Stimulated activated CD4-positive, alpha-beta T cell treated with anti-CD3 and anti-CD28 coated beads, TNF-alpha, amount 100 ng/mL, for 4 hours (primary cell): Measurements from ENCODE around the gene ABI1.
A peak's percentile ranks its signal among the peaks of the same experiment; 100 is the strongest.
"Not testable (repeated sequence)": the region's sequence is repeated elsewhere in the genome, so short reads cannot be mapped to it uniquely, and the experiment has no call there.

Source experiments
- DNase-seq, 3 experiments: peaks; one replicate each; pipeline ENCODE4 v3.0.0-alpha.2; 2020; ENCODE audit warnings: low read depth in 3 of 3

ABI1 gene

GRCh38 chr10:26860443-26861204 lies at the start of gene ABI1:
Gene ABI1 (minus strand): TSS chr10:26860958. CDS start chr10:26860863, 95 bp downstream.
- peak; percentile 89 to 98 (median 97) for DNase-seq

GRCh38 chr10:26909753-26910152 lies 49.0 kb upstream of the ABI1 start:
- no peak for DNase-seq

GRCh38 chr10:26905253-26905781 lies 44.6 kb upstream of the ABI1 start:
- DNase-seq: not testable (repeated sequence)

- DNase-seq: no peak
These were observed 42.9 kb upstream of the ABI1 start for GRCh38 chr10:26903431-26904217.

- not testable (repeated sequence) for DNase-seq
These were observed 31.7 kb upstream of the ABI1 start for GRCh38 chr10:26892306-26892923.

- DNase-seq: no peak
These were observed 30.2 kb upstream of the ABI1 start for GRCh38 chr10:26890956-26891355.

- no peak for DNase-seq
These were observed 27.0 kb upstream of the ABI1 start for GRCh38 chr10:26887611-26888215.

- no peak for DNase-seq
These were observed 21.0 kb upstream of the ABI1 start for GRCh38 chr10:26881600-26882331.

GRCh38 chr10:26879744-26880143 lies 19.0 kb upstream of the ABI1 start:
- DNase-seq: no peak

GRCh38 chr10:26870766-26871165 lies 10.0 kb upstream of the ABI1 start:
- DNase-seq: no peak

GRCh38 chr10:26869528-26869927 lies 8.8 kb upstream of the ABI1 start:
- DNase-seq: no peak

- DNase-seq: no peak
These were observed 2.8 kb upstream of the ABI1 start for GRCh38 chr10:26863351-26864076.

GRCh38 chr10:26861205-26861998 lies 644 bp upstream of the ABI1 start:
- no peak for DNase-seq

GRCh38 chr10:26860102-26860442 lies 686 bp downstream of the ABI1 start:
- DNase-seq: peak in 2 of 3 experiments; percentile 29 to 42

GRCh38 chr10:26859241-26860101 lies 1.3 kb downstream of the ABI1 start:
- no peak for DNase-seq

GRCh38 chr10:26858707-26859034 lies 2.1 kb downstream of the ABI1 start:
- DNase-seq: no peak

GRCh38 chr10:26857991-26858706 lies 2.6 kb downstream of the ABI1 start:
- DNase-seq: no peak

GRCh38 chr10:26857553-26857952 lies 3.2 kb downstream of the ABI1 start:
- not testable (repeated sequence) for DNase-seq
